ENCODE data around the gene HIBADH. TPM values are rescaled to one million over a fixed set of nuclear protein-coding genes. Genes with fewer than 3 reads are reported as not detected.
A peak's percentile ranks its signal among the peaks of the same experiment; 100 is the strongest.

HIBADH gene
- total RNA-seq, 1 donor from 2014 or later = 38.1 TPM

DNA sequence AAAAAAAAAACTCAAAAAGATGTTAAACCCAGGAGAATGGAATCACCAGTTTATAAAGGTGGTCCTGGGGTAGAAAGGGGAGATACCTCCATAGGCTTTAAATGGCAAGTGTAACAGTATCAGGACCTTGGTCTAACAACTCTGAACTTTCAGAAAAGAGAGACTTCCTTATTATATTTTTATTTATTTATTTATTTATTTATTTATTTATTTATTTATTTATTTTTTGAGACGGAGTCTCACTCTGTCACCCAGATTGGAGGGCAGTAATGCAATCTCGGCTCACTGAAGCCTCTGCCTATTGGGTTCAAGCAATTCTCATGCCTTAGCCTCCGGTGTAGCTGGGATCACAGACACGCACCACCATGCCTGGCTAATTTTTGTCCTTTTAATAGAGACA lies 12.4 kb downstream of the HIBADH start:
- no peaks in the 10 kb centered on the region for H3K4me1 ChIP-seq
- no peak for TF ChIP-seq POLR2A (IDR thresholded peaks at IDR 0.05)
- TF ChIP-seq, protein P1, sequence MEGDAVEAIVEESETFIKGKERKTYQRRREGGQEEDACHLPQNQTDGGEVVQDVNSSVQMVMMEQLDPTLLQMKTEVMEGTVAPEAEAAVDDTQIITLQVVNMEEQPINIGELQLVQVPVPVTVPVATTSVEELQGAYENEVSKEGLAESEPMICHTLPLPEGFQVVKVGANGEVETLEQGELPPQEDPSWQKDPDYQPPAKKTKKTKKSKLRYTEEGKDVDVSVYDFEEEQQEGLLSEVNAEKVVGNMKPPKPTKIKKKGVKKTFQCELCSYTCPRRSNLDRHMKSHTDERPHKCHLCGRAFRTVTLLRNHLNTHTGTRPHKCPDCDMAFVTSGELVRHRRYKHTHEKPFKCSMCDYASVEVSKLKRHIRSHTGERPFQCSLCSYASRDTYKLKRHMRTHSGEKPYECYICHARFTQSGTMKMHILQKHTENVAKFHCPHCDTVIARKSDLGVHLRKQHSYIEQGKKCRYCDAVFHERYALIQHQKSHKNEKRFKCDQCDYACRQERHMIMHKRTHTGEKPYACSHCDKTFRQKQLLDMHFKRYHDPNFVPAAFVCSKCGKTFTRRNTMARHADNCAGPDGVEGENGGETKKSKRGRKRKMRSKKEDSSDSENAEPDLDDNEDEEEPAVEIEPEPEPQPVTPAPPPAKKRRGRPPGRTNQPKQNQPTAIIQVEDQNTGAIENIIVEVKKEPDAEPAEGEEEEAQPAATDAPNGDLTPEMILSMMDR (IDR thresholded peaks at IDR 0.05) = no peak
- no peak for TF ChIP-seq POLR2AphosphoS5 (IDR thresholded peaks at IDR 0.05; ENCODE audit: insufficient read depth in 1 of 2, low read depth in 1 of 2)
- no peaks in the 10 kb centered on the region for H3K27me3 ChIP-seq
- intact Hi-C loops (cut with DNase I) = no loop called here
- DNase-seq (ENCODE audit: extremely low spot score in 2 of 2) = no peak
- H3K4me3 ChIP-seq = no peak overlapping the region
- no peaks in the 10 kb centered on the region for H3K36me3 ChIP-seq
- no peak overlapping the region for H3K27ac ChIP-seq
- no peaks in the 10 kb centered on the region for H3K9me3 ChIP-seq

DNA sequence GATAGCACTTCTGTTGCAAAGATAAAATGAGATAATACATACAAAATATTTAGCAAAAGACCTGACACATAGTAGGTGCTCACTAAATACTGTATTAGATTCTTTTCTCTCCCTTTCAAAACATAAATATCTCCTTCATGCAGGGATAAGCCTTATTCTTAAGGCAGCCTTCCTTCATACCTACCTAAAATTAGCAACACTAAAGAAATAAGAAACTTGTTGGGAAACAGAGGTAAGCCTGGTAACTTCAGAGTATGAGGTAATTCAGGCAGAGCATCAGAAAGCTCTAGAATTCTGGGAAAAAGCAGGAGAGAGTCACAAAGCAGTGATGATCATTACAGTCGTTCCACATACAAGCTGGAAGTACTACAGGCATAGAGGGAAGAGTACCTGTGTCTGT lies 15.2 kb downstream of the HIBADH start:
- Histone ChIP-seq H3K4me3 (no peak overlapping the region), H3K9me3 (no peaks in the 10 kb centered on the region), H3K27ac (no peak overlapping the region), H3K36me3 (no peaks in the 10 kb centered on the region), H3K27me3 (no peaks in the 10 kb centered on the region), H3K4me1 (no peaks in the 10 kb centered on the region)
- intact Hi-C loops (cut with DNase I) = no loop called here
- no peak for TF ChIP-seq POLR2AphosphoS5 (IDR thresholded peaks at IDR 0.05; ENCODE audit: insufficient read depth in 1 of 2, low read depth in 1 of 2)
- TF ChIP-seq, protein P1 (IDR thresholded peaks at IDR 0.05) = no peak
- DNase-seq (ENCODE audit: extremely low spot score in 2 of 2) = no peak

DNA sequence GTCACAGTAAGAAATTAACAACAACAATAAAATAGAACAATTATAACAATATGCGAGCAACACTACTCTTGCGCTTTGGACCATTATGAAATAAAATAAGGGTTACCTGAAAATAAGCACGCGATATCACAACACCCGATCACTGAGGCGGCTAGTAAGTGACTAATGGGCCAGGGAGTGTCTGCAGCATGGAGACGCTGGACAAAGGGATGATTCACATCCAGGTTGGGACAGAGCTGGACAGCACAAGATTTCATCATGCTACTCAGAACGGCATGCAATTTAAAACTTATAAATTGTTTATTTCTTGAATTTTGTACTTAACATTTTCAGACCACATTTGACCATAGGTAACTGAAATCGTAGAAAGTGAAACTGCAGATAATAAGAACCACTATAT lies 15.6 kb downstream of the HIBADH start:
- no peak for DNase-seq (ENCODE audit: extremely low spot score in 2 of 2)
- intact Hi-C loops (cut with DNase I) = no loop called here
- Histone ChIP-seq H3K4me3 (no peak overlapping the region), H3K36me3 (no peaks in the 10 kb centered on the region), H3K9me3 (no peaks in the 10 kb centered on the region), H3K4me1 (peaks cover 1% of the 10 kb centered on the region), H3K27me3 (no peaks in the 10 kb centered on the region), H3K27ac (no peak overlapping the region)
- TF ChIP-seq, protein P1 (IDR thresholded peaks at IDR 0.05) = no peak
- TF ChIP-seq POLR2A (IDR thresholded peaks at IDR 0.05) (no peak), POLR2AphosphoS5 (IDR thresholded peaks at IDR 0.05; ENCODE audit: insufficient read depth in 1 of 2, low read depth in 1 of 2) (no peak)

DNA sequence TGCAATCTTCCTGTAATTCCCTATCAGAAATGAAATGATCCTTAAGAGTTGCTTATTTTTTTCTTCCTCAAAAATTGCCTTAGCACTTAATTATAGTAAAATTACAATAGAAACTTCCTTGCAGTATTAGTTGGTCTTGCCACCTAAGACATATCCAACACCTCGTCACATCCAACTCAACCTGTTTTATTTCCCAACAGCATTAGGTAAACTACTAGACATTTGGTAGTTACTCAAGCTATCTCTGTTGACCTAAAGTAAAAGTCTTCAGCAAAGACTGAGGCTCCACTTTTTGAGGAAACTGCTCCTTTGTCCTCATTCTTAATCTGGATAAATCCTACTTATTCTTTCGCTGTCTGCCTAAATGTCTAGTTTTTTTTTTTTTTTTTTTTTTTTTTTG lies 20.4 kb downstream of the HIBADH start:
- Histone ChIP-seq H3K27me3 (no peaks in the 10 kb centered on the region), H3K4me1 (peaks cover 18% of the 10 kb centered on the region), H3K36me3 (no peaks in the 10 kb centered on the region), H3K9me3 (no peaks in the 10 kb centered on the region), H3K27ac (no peak overlapping the region), H3K4me3 (no peak overlapping the region)
- TF ChIP-seq POLR2AphosphoS5 (IDR thresholded peaks at IDR 0.05; ENCODE audit: insufficient read depth in 1 of 2, low read depth in 1 of 2) = no peak
- TF ChIP-seq, protein P1 (IDR thresholded peaks at IDR 0.05) = no peak
- no peak for TF ChIP-seq POLR2A (IDR thresholded peaks at IDR 0.05)
- intact Hi-C loops (cut with DNase I) = no loop called here
- no peak for DNase-seq (ENCODE audit: extremely low spot score in 2 of 2)

DNA sequence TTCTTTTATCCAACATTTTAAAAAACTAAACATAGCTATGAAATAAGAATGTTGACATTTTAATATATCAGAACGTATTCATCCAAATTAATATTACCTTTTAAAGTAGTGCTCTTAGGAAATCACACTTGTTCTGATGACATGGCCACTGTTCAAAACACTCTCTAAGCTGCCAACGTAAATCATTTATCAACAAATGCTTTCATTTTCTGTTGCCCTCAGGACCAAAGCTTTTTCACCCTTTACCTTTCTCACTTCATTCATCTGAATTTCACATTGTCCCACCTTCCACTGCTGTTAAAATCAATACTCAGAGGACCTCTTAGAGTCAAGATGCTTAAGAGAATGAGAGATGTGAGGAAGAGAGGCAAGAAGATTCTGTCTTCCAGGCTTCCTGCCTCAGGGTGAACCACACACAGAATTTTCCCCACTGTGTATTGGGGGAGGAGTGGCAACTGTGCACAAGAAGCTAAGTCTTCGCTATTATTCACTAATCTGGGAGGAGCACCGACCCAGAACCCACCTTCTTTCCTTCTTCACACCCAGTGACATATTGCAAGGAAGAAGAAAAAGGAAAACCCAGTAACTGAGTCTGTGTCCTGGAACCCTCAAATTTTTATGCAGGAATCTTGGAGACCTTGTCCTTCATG lies 21.0 kb downstream of the HIBADH start:
- Histone ChIP-seq H3K4me3 (no peak overlapping the region), H3K9me3 (no peaks in the 10 kb centered on the region), H3K27me3 (no peaks in the 10 kb centered on the region), H3K27ac (peak overlapping the region; percentile 13), H3K4me1 (peaks cover 21% of the 10 kb centered on the region), H3K36me3 (no peaks in the 10 kb centered on the region)
- intact Hi-C loops (cut with DNase I) = no loop called here
- no peak for DNase-seq (ENCODE audit: extremely low spot score in 2 of 2)
- no peak for TF ChIP-seq POLR2AphosphoS5 (IDR thresholded peaks at IDR 0.05; ENCODE audit: insufficient read depth in 1 of 2, low read depth in 1 of 2)

Measured in vagina (tissue), 2 donors.